NOMO-1 (cell line): Measurements from ENCODE around the gene MAP3K1.

ENCODE experiments used
- DNase-seq, 2 experiments: peaks; one replicate each; lab custom pipeline; 2025; ENCODE audit not compliant: unreplicated experiment in 2 of 2; lab: John Stamatoyannopoulos, UW

Gene MAP3K1

DNA sequence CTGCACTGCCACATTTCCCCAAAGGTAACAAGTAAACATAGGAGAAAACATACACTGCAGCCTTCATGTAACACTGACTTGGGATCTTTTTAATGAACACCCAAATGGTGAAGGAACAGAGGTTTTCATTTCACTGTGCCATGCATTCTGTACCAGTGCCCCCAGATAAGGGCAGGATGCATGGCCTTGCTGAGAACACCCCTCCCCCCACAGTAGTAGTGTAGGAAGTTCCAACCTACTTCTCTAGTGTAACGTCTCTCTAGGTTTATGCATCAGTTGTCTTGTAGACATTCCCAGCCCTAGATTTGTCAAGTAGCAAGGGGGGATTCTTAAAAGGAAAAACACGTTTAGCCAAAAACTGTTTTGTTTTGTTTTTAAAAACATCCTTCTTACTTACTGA is 29.9 kb downstream of the MAP3K1 start:
- no peak for DNase-seq

- DNase-seq = no peak
Observed at GRCh38 chr5:56845904-56846480, 30.6 kb downstream of the MAP3K1 start.

GRCh38 chr5:56848206-56848605 is 32.9 kb downstream of the MAP3K1 start:
- DNase-seq = no peak

DNA sequence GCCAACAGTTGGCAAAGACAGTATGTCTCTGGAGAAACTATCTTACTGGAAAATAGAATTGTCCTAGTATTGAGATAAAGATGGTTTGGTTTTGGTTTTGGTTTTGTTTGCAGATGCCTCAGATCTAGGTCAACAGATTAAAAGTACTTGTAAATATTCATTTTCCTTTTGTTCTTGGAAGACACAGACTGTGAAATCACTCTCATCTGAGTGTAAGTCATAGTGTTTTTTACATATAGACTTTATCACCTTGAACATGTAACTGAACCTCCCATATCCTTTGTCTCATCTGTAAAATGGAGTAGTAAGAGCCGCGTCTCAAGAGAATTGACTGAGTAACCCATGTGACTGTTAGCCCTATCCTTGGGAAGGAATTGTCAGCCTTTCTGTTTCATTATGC is 34.3 kb downstream of the MAP3K1 start:
- no peak for DNase-seq

DNA sequence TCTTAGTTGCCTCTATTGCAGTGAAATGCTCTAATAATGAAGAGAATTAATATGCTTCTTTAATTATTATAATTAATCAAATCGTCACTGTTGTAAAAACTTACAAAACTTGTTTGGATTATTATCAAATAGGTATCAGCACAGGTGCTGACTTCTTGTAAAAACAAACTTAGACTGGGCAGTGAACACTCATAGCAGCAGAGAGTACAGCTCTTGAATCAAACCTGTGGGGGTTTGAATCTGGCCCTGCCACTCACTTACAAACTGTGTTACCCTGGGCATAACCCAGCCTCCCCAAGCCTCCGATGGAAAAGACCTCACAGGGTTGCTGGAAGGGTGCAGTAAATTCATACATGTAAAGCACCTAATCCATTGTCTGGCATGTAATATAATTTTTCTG is 35.1 kb downstream of the MAP3K1 start:
- DNase-seq = no peak

GRCh38 chr5:56851258-56851941 is 36.1 kb downstream of the MAP3K1 start:
- DNase-seq = no peak

GRCh38 chr5:56852228-56853000 is 37.1 kb downstream of the MAP3K1 start:
- no peak for DNase-seq

DNA sequence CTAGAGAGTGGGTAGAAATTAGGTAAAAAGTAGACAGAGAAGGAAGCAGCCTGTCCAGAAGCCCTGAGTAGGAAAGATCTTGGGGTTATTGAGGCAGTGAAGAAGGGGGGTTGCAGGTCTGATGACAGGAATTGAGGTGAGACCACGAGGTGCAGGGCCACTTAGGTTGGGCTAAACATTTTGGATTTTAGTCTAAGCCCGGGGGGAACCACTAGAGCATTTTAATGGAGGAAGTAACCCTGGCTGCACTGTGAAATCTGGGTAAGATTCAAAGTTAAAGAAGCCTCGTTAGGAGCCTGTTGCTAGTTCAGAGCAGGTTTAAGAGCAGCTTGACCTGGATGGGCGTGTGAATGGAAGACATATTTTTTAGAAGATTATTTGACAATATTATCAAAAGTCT is 38.3 kb downstream of the MAP3K1 start:
- DNase-seq = no peak

GRCh38 chr5:56854920-56855319 is 39.6 kb downstream of the MAP3K1 start:
- DNase-seq = no peak

GRCh38 chr5:56856541-56857178 is 41.3 kb downstream of the MAP3K1 start:
- no peak for DNase-seq

DNA sequence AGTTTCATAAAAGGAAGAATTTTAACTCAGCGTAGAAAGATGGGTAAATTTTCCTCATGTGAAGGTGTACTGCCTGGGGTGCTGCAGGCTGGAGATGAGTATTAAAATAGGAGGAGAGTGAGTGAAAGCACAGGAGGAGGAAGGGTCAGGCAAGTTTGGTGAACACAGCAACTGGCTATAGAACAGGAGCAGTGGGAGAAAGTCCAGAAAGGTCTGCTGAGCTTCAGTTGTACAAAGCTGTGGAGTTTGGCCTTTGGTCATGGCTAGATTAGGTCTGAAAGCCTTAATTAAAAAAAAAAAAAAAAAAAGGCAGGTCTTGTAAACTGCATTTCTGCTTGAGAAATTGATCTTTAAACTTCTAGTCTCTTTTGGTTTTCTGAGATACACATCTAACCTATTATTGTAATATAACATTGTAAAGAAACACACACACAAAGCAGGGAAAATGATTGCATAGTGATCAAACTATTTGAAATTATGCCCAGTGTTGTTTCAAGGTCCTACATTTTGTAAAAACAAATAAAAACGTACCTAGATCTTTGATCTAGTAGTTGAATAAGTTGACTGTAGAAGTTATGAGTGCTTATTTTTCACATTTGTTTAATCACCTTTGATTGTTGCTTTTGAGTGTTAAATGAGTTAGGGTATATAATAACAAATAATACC is 43.6 kb downstream of the MAP3K1 start:
- no peak for DNase-seq

GRCh38 chr5:56861893-56862485 is 46.6 kb downstream of the MAP3K1 start:
- DNase-seq = no peak

DNA sequence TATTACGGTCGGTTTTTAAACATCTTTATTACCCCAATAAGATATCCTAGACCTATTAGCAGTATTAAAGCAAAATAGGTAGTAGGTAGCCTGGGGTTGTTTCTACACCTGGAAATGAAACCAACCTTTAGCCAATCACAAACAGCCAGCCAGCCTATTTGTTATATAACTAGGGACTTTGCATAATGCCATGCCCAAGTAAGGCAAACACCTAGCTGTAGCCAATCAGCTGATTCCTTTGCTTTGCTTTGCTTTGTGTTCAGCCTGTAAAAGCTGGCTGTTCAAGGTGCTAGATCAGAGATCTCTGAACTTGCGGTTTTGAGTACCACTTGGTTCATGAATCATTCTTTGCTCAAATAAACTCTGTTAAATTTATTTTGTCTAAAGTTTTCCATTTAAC is 47.6 kb downstream of the MAP3K1 start:
- DNase-seq = no peak

- DNase-seq = no peak
Observed at GRCh38 chr5:56871777-56872176, 56.4 kb downstream of the MAP3K1 start.

GRCh38 chr5:56873056-56873455 is 57.7 kb downstream of the MAP3K1 start:
- DNase-seq = no peak

- peak; percentile 10 to 50 for DNase-seq
Observed at GRCh38 chr5:56876327-56876726, 61.0 kb downstream of the MAP3K1 start.

- DNase-seq = no peak
Observed at GRCh38 chr5:56881571-56881970, 66.2 kb downstream of the MAP3K1 start.

- DNase-seq = no peak
Observed at GRCh38 chr5:56893251-56893951, 78.1 kb downstream of the MAP3K1 start.

DNA sequence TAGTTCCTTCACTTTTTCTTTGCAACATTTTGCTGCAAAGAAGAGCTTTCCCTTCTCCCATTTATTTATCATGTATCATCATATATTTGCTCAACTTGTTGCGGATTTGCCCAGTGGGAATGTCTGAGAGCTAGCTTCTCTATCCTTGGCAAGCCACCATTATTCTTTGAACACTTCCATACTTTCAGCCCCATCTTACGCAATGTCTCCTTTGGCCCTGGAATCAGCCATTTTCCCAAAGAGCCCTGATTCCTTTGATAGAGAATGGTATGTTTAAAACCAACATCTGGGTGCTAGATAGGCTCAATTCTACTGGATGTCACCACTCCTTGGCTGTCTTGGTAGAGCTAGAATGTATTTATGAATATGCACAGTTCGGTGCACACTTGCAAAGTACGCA is 81.4 kb downstream of the MAP3K1 start:
- DNase-seq = no peak

DNA sequence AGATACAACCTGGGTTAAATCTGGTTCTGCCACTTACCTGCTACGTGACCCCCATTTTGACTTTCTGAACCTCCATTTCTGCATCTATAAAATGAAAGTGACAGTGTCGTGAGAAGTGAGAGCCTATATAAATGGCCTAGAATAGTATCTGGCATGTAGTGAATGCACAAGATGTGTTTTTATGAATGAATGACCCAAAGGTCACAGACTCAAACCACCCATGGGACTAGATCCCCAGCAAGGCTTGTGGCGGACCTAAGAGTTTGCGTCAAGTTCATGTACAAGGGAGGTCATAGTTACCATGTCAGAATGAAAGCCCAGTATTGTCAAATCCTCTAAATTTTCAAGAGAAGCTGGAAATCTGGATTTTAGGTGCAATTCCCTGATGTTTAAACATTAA is 82.9 kb downstream of the MAP3K1 start:
- DNase-seq = no peak
